22Rv1 (cell line): ENCODE data around the gene RASSF8.

ENCODE experiments used
- ZFX ChIP-seq: fragments of 450-650 bp; IDR thresholded peaks from 2 replicates; pipeline ENCODE4 v1.6.1; 2017; ENCODE audit warnings: antibody characterized with exemption, borderline replicate concordance
- TF ChIP-seq, protein P1 (sequence below): fragments of 450-650 bp; IDR thresholded peaks from 2 replicates; pipeline ENCODE4 v1.5.1; 2017; ENCODE audit warnings: mild to moderate bottlenecking

DNA sequence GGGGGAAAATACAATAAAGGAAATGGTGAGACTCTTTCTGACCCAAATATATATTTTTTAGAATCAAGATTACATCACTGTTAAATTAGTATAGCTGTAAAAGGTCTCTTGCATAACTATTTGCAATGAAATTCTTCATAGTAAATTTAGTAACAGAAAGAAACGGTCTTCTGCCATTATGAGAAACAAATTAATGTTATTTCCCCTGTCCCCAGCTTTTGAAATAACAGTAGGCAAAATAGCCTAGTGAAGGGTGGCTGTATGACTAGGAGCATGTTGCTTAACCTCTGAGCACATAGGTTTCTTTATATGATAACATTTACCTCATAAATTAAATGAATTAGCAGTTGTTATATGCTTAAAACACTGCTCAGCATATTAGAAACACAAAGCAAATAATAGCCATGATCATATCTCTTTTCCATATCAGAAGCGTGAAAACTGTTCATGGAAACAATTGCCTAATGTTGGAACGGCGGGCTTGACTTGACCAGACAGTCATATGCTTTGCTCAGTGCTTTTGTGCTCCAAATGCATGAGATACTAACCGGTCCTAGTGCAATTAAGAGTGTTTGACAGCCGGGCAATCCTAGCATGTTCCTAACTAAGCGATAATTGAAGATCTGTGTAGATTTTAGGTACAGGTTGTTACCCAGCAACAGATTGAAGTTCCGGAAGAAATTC is 142.3 kb downstream of the RASSF8 start:
- no peak for TF ChIP-seq ZFX
- TF ChIP-seq, protein P1, sequence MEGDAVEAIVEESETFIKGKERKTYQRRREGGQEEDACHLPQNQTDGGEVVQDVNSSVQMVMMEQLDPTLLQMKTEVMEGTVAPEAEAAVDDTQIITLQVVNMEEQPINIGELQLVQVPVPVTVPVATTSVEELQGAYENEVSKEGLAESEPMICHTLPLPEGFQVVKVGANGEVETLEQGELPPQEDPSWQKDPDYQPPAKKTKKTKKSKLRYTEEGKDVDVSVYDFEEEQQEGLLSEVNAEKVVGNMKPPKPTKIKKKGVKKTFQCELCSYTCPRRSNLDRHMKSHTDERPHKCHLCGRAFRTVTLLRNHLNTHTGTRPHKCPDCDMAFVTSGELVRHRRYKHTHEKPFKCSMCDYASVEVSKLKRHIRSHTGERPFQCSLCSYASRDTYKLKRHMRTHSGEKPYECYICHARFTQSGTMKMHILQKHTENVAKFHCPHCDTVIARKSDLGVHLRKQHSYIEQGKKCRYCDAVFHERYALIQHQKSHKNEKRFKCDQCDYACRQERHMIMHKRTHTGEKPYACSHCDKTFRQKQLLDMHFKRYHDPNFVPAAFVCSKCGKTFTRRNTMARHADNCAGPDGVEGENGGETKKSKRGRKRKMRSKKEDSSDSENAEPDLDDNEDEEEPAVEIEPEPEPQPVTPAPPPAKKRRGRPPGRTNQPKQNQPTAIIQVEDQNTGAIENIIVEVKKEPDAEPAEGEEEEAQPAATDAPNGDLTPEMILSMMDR = no peak
